ENCODE results near the gene ROR2. TPM values are rescaled to one million over a fixed set of nuclear protein-coding genes. Genes with fewer than 3 reads are reported as not detected.

Gene ROR2
- total and polyA plus RNA-seq, 2 donors (not counting 3 experiments of a cell fraction or from before 2014, with no cell fraction given), result not detected

DNA sequence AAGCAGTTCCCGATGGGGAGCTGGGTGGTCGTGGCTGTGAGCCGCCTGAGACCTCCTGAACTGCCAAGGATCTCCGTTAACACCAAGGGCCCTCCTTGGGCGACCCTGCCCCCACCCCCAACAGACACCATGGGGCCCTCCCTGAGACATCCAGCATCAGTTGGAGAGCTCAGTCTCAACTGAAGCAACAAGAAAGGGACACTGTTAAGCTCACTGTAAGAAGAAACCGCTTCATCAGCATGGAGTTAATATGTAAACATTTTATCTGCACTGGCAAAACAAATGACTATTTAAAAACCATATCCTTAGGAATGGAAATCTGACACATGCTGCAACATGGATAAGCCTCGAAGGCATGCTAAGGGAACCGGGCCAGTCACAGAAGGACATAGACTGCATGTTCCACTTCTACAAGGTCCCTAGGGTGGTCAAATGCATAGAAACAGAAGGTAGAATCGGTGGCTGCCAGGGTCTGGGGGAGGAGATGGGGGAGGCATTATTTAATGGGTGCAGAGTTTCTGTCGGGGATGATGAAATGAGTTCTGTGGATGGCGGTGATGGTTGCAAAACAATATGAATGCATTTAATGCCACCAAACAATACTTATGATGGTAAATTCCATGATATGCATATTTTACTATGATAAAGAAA is 47.4 kb downstream of the ROR2 start:
- H4K20me1 ChIP-seq (replicated peaks; ENCODE audit: control insufficient read depth, extremely low read depth, insufficient read depth, low read length), result no peaks in the 10 kb centered on the region
- no peaks in the 10 kb centered on the region for H3K36me3 ChIP-seq (ENCODE audit: control insufficient read depth in 2 of 2, extremely low read depth in 1 of 2, insufficient read depth in 2 of 2, low read length in 2 of 2)
- no peaks in the 10 kb centered on the region for H3K9me1 ChIP-seq (replicated peaks; ENCODE audit: control insufficient read depth, extremely low read depth, insufficient read depth, low read length)
- no peak overlapping the region for H3K9ac ChIP-seq (replicated peaks; ENCODE audit: extremely low read depth, insufficient read depth, low read length)
- BruUV-seq (replicated peaks), result no TSS peak
- intact Hi-C loops (cut with micrococcal nuclease) (no loop called here), dilution Hi-C loops (cut with MboI; ENCODE audit: extremely low pct_ligation_motif_present, low sequenced_read_pairs) (no loop called here)
- H3K4me2 ChIP-seq (ENCODE audit: insufficient read depth, low read length), result no peak overlapping the region
- H3K79me2 ChIP-seq (ENCODE audit: control insufficient read depth, insufficient read depth, low read length), result no peaks in the 10 kb centered on the region
- POLR2A ChIA-PET, result no interaction called here
- no peaks in the 10 kb centered on the region for H3K27me3 ChIP-seq (ENCODE audit: control insufficient read depth in 2 of 2, insufficient read depth in 2 of 2, low read length in 2 of 2)
- CTCF ChIA-PET, result no interaction called here
- FAIRE-seq (no peak), DNase-seq (ENCODE audit: low read depth, low spot score) (no peak)
- no peak overlapping the region for H3K4me3 ChIP-seq (replicated peaks in 1 of 3; ENCODE audit: insufficient read depth in 1 of 3, low read depth in 1 of 3, low read length in 3 of 3)
- H3K4me1 ChIP-seq (ENCODE audit: control insufficient read depth, extremely low read depth, insufficient read depth, low read length), result no peaks in the 10 kb centered on the region
- H3K9me3 ChIP-seq (replicated peaks; ENCODE audit: control insufficient read depth, insufficient read depth, low read length), result no peaks in the 10 kb centered on the region
- no peak overlapping the region for H3K27ac ChIP-seq (ENCODE audit: insufficient read depth, low read depth, low read length)
- no peak overlapping the region for H2AFZ ChIP-seq (ENCODE audit: low read depth, low read length)
- no peak for TF ChIP-seq JUN (IDR thresholded peaks at IDR 0.05; ENCODE audit: borderline replicate concordance, insufficient read depth, insufficient read length, low read depth)
- TF ChIP-seq, protein P1, sequence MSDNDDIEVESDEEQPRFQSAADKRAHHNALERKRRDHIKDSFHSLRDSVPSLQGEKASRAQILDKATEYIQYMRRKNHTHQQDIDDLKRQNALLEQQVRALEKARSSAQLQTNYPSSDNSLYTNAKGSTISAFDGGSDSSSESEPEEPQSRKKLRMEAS (IDR thresholded peaks at IDR 0.05; ENCODE audit: insufficient read depth, insufficient read length), result no peak
- no peak for TF ChIP-seq POLR2AphosphoS5 (IDR thresholded peaks at IDR 0.05; ENCODE audit: insufficient read depth, low read depth, low read length)
- no peak for TF ChIP-seq GATA2 (IDR thresholded peaks at IDR 0.05; ENCODE audit: insufficient read depth, insufficient read length, low read depth, low read length)
- no peak for TF ChIP-seq MYC (IDR thresholded peaks at IDR 0.05; ENCODE audit: low read depth, low read length)
- TF ChIP-seq POLR2A (IDR thresholded peaks at IDR 0.05; ENCODE audit: low read depth, low read length), result no peak
- no peak for TF ChIP-seq FOS (IDR thresholded peaks at IDR 0.05; ENCODE audit: borderline replicate concordance, insufficient read depth, low read length)
- TF ChIP-seq EZH2 (IDR thresholded peaks at IDR 0.05; ENCODE audit: borderline replicate concordance, low read depth, low read length, severe bottlenecking), result no peak
- TF ChIP-seq, protein P2, sequence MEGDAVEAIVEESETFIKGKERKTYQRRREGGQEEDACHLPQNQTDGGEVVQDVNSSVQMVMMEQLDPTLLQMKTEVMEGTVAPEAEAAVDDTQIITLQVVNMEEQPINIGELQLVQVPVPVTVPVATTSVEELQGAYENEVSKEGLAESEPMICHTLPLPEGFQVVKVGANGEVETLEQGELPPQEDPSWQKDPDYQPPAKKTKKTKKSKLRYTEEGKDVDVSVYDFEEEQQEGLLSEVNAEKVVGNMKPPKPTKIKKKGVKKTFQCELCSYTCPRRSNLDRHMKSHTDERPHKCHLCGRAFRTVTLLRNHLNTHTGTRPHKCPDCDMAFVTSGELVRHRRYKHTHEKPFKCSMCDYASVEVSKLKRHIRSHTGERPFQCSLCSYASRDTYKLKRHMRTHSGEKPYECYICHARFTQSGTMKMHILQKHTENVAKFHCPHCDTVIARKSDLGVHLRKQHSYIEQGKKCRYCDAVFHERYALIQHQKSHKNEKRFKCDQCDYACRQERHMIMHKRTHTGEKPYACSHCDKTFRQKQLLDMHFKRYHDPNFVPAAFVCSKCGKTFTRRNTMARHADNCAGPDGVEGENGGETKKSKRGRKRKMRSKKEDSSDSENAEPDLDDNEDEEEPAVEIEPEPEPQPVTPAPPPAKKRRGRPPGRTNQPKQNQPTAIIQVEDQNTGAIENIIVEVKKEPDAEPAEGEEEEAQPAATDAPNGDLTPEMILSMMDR (IDR thresholded peaks at IDR 0.05; ENCODE audit: extremely low read depth in 1 of 2, insufficient read depth in 1 of 2, low read depth in 1 of 2, low read length in 2 of 2), result no peak

All from endothelial cell of umbilical vein (primary cell).